CD4-positive, alpha-beta T cell treated with Interleukin-21 for 1 hour (primary cell): ENCODE results near the gene CDKAL1.

Source experiments
- DNase-seq: peaks from one replicate; pipeline ENCODE4 v3.0.0-alpha.2; 2020

Gene CDKAL1

DNA sequence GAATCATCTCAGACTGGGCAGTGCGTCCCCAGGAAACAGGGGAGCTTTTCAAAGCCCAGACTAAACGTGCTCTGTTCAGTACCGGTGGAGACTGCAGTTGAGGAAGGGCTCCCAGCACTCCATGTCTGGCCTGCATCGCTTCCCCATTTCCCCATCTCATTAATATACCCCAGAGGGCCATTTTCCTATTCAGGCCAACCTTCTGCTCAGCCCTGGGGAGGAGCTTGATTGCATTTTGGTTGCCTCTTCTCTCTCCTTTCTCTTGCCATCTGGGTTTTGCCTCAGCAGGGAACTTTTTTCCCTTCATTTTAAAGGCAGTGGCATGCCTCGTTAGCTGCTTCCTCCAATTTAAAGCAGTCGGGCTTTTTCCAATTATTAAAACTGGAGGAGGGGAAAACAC lies 665.0 kb downstream of the CDKAL1 start:
- DNase-seq: no peak

DNA sequence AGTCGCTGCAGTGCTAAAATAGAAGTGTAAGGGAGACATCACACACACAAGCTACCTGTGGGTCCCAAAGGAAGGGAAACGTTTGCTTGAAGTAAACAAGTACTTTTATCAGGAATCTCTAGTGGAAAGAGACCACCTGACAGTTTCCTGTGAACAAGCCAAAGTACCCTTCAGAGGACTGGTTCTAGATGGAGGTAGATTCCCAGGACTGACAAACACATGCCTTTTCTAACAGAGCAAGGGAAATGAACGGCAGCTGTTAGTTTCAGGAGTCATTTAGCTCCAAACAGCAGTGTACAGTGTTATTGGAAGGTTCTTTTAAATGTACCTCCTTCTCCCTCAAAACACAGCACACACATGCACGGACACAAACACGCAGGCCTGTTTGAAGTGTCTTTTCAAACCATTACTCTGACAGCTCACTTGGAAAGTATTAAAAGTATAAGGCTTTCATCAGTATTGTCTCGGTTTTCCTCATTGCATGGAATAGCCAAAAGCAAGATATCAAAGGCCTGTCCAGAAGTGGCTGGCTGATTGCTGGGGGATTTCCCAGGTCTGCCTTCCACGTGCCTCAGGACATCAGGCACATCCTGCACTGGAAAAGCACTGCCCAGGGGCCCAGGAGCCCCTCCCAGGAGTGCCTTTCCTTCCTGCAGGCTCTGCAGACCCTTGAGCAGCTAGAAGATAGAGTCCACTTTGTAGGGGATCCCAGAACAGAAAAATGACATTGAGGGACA lies 666.0 kb downstream of the CDKAL1 start:
- DNase-seq: no peak

DNA sequence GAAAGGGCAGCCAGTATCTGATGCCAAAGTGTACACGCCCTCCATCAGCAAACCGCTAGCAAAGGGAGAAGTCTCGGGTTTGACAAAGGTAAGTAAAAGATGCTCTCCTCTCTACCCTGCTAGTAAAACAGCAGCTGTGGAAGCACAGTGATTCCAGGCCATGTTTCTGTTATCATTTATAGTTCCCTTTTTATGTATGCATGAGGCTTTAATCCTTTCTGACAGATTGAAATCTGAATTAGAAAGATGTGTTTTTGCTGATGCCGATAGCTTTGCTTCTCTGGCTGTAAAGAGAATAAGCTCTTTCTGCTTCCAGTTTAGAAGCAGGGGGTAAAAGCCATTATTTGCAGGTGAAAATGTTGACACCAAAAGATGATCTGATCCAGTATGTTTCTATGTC lies 666.9 kb downstream of the CDKAL1 start:
- no peak for DNase-seq

DNA sequence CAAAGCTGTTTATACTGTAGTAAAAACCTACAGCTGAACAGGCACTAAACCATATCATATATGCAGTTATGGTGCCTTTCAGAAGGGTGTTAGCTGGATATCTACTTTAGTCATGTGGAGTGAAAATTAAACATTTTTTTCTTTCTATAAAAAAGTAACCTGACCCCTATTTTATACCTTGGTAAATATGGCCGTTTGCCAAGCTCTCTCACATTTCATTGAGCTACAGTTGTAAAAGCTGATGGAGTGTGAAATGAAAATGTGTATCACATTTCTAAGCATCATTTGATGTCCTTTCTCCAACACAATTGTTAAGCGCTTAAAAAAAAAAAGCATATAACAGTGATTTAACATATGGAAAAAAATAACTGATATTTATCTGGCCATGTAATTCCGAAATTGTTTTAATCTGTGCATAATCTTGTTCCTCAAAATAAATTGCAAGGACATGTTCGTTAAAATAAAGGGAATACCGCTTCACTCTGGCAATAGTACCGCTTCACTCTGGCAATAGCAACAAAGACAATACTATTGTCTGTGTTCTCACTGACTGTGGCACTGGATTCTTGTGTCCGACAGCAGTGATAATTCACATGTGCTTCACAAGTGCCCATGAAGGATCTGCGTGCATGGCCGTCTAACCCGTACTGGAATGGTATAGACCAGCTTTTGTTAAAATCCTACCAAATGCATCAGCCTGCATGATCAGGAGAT lies 667.5 kb downstream of the CDKAL1 start:
- no peak for DNase-seq

DNA sequence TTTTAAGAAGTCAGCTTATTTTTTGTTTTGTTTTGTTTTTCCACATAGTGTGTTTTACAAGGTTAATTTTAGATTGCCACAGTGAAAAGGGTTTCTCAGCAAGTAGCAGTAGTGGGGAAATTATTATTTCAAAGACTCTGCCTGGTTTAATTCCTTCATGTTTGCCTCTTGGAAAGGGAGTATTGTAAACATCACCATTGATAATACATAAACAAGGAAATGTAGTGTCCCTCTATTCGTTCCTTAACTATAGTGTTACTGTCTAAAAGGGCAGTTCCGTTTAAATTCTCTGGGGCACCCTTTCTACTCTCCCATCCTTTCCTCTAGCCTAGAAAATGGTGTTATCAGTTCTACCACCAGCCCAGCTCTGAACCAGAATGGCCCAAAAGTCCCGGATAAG lies 668.3 kb downstream of the CDKAL1 start:
- DNase-seq: no peak

DNA sequence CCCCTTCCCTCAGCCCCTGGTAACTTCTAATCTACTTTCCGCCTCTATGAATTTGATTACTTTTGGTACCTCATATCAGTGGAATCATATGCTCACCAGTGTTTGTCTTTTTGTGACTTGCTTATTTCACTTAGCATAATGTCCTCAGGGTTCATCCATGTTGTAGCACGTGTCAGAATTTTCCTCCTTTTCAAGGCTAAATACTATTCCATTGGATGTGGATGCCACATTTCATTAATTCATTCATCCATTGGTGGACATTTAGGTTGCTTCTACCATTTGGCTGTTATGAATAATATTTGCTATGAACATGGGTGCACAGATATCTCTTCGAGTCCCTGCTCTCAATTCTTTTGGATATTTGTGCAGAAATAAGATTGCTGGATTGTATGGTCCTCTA lies 670.7 kb downstream of the CDKAL1 start:
- no peak for DNase-seq

DNA sequence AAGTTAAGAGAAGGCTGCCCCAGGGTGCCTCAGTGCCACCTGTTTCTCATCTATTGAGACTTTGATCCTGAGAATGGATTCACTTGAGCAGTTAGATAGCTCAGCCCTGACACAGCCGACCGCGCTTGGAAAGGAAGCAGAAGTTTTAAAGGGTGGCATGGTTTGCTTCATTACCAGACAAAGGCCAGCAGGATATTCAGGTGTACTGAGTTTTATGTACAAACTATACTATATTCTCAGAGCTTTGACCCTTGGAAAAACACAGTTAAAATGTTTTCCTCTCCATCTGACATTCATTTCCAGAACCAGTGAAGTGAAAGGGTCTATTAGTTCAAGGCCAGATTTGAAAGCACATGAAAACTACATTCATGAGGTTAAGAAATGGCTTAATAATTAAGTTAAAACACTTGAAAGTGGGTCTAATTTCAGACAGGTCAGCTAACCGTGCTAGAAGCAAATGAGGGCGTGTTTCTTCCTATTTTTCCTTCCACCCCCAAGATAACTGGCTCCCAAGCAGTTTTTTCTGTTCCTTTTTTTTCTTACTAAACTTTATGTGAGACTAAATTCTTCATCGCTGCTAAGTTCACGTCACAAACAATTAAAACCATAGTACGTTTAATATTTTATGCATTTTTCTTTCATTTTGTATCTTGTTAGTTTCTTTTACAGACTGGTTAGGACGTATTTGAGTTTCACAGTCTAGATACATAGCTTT lies 674.0 kb downstream of the CDKAL1 start:
- DNase-seq: no peak

DNA sequence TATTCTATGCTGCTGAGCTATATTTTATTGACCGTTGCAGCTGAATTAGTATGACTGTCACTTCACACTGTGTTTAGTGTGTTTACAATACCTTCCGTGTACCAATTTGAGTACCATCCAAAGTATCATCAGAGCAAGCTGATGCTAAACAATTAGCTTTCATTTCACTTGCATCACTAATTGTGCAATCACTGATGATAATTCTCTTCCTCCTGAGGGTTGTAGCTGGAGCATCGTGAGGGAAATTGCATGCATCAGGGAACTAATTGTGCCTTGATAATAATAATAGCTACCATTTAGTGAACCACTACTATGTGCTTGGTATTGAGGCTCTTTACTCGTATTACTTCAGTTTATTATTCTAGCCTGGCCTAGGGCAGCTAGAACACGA lies 674.5 kb downstream of the CDKAL1 start:
- no peak for DNase-seq

DNA sequence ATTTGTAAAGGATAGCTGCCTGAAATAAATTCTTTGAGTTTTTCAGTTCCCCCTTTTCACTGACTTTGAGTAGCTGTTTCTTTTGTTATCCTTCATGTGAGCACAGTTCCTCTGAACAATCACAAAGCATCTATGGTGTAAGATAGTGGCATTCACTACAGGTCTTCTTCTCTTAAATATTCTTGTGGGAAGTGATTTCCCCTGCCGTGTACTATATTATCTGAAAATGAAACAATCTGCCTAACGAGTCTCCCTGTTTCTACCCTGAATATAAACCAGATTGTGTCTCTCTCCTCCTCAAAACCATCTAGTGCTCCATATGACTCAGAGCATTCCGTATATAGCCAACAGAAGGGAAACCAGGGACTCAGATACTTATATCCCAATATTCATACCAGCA lies 679.2 kb downstream of the CDKAL1 start:
- no peak for DNase-seq

DNA sequence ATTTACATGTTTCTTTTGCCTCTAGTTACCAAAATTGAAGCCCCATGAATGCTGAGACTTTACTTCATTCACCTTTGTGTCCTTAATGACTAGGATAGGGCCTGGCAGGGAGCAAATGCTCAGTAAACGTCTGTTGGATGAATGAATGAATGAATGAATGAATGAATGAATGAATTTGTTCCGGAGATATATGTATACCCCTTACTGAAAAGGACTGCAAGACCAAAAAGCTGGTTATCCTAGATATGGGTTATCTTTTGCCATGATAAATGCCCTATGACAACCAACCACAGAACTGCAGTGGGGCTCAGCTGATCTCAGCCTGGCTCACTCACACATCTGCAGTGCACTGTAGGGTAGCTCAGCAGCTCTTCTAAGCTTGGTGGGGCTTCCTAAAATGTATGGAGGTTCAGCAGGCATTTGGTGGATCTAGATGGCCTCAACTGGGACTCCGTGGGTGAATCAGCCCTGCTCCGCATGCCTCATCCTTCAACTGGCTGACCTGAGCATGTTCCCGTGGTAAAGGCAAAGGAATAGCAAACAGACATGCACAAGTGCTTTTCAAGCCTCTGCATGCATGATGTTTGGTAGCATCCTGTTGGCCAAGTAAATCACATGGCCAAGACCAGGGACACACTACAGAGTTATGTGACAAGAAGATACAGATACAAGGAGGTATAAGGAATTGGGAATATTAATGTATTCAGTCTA lies 680.6 kb downstream of the CDKAL1 start:
- no peak for DNase-seq

DNA sequence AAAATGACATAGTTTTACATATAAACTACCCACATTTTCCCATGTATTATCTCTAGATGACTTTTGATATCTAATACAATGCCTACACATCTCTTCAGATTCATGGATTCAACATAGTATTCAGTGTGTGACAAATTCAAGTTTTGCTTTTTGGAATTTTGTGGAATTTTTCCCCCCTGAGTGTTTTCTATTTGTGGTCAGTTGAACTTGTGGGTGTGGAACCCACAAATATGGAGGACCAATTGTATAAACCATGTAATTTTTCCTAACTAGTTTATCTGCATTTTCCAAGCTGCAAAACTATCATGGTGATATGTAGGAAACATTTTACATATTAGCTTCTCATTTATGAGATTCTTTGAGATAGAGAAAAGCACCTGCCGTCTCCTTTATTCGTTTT lies 685.0 kb downstream of the CDKAL1 start:
- DNase-seq: no peak

DNA sequence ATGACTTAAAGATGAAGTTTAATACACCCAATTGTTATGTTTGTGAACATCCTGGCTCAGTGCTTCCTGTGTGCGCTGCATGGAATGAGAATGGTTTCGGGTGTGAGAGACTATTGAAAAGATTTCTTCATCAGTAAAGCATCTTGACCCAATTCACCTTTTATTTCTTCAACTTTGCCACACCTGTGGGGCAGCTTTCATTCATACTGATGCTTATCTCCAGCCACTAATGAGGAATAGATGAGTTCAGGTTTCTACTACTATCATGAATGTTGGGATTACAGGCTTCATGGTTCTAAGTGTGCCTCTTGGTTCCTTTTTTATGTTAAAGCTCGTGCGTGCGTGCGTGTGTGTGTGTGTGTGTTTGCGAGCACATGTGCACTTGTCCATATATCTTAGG lies 685.6 kb downstream of the CDKAL1 start:
- no peak for DNase-seq

DNA sequence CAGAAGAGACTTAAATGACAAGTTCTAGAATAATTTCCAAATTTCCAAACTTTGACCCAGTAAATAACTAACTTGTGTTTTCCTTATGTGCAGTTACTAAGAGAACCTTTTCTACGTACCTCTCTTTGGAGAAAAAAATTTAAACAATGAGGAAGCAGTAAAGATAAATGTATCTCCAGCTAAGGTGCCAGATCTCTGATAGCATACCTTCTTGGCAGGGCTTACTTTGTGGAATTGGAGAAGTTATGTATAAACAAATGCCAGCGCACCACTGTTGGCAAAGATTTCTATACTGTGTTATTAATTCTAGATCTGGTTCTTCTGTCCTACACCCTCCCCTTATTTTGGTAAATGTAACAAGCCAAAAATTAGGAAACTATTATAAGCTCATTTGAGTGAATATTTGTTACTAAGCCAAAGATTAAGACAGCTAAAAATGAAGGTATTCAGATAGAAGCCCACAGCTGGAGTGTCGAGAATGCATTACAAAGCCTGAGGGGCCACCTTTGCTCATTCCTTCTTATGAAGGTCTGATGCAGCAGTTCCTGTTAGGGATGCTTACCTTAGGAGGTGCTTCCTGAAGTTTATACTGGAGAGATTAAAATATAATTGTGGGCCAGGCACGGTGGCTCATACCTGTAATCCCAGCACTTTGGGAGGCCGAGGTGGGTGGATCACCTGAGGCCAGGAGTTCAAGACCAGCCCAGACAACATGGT lies 686.2 kb downstream of the CDKAL1 start:
- DNase-seq: no peak

DNA sequence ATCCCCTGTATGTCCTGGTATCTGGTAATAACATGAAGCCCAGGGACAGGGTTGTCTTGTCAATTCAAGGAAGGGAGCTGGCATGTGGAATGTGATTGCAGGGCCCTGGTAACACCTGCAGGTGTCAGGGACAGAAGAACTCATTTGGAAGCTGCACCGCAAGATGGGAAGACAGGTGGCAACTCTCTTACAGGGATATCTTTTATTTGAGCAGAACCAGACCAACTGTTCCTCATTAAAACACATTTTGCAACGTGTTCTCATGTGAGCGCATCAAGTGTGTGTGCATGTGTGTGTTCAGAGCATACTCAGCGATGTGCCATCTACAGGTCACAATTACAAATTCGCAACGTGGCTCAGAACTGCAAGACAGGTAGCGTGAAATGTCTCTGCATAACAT lies 688.4 kb downstream of the CDKAL1 start:
- no peak for DNase-seq

DNA sequence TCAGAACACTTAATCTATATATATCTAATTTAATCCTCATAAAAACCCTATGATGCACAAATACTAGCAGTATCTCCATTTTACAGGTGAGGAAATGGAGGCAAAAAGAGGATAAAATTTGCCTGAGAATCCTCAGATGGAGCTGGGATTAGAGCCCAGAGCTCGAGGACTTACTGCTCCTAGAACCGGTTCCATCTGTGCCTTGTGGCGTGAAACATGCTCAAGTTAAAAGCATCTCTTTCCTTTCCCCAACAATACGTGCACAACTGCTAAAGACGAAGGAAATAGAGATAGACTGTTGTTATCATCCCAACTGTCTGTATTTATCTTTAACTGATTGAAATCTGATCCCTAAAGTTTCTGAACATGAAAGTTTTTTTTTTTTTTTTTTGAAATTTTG lies 691.7 kb downstream of the CDKAL1 start:
- no peak for DNase-seq

DNA sequence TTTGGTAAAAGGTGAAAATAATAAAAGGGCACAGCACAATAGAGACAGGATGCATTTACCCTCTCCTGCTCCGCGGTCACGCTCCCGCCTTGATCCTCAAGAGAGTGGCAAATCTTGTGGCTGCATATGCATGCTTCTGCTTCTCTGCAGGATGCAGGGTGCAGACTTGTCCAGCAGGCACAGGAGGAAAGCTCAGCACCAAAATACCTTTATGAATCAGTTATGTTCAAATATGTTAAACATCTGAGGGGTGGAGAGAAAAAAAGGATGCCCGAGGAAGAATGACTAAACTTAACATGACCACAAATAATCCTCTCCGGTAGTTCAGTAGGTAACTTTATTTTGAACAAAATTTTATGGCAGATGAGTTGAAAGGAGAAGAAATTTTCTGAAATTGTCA lies 693.2 kb downstream of the CDKAL1 start:
- DNase-seq: no peak

DNA sequence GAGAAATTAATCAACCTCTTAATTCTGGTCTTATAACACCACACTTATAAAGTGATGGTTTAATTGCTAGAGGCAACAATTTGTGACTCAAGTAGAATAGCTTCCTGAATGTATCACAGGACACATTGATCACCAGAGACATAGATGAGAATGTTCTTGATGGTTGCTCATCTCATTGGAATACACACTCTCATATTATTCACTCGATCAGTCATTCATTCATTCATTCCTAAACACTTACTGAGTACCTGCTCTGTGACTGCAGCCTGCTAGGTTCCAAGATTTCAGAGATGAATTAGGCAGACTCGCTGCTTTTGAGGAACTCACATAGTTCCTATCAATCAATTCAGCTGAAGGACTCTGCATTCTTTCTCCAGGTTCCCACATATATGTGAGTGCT lies 694.2 kb downstream of the CDKAL1 start:
- no peak for DNase-seq

DNA sequence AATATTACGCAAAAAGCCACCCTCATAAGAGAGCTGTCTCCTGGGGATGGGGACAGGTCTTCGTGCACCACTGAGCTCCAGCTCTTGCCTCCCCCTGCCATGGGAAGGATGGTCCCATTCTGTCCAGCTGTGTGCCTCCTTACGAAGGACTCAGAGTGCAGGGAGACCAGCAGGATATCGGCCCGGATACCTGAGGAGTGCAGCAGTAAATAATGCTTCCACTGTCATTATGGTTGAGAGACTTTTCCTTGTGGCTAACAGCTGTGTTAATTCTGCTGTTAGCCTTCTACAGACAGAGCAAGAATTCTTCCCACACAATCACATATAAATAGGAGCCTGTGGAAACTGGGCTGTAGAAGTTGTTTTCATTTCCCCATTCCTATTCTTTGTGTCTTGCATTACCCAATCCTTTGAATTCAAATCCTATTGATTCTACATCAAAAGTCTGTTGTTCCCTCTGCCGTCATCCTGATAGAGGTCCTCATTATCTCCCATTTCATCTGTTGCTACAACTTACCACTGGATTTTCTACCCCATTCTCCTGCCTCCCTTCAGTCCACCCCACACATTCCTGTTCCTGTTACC lies 694.7 kb downstream of the CDKAL1 start:
- no peak for DNase-seq

DNA sequence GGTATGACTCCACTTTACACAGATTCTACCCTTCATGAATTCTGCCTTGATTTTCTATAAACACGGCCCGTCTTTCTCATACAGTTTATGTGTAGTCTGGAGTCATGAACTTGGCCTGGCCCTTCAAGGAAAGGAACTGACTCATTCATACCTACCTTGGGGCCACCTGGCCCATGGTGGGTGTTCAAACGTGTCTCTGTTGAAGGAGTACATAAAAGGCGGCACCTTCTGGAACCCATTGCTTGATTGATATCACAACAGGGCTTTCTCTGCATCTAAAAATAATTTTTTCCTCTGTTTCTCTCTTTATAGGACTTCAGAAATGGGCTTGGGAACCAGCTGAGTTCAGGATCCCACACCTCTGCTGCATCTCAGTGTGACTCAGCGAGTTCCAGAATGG lies 696.3 kb downstream of the CDKAL1 start:
- no peak for DNase-seq

DNA sequence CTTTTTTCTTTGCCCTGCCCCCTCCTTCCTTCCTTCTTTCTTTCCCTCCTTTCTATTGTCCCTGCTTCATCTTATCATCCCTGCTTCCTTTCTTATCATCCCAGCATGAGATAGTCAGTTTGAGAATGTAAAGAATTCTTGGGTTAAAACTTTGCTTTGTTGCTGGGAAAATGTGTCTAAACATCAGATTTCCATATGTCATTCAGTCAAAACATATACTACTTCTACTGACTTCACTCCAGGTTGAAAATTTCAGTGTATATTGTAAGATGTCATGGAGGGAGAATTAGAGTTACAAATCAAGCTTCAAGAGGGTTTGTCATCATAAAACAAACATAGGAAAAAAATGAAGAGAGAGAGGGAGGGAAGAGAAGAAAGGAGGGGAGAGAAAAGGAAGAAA lies 700.9 kb downstream of the CDKAL1 start:
- DNase-seq: no peak

DNA sequence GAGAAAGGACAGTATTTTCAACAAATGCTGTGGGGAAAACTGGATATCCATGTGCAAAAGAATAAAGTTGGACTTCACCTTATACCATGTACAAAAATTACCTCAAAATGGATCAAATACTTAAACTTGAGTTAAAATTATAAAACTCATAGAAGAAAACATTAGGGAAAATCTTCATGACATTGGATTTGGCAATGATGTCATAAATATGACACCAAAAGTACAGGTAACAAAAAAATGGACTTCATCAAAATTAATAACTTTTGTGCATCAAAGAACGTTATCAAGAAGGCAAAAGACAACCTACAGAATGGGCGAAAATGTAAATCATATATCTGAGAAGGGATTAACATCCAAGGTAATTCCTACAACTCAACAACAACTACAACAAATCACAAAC lies 704.0 kb downstream of the CDKAL1 start:
- no peak for DNase-seq

DNA sequence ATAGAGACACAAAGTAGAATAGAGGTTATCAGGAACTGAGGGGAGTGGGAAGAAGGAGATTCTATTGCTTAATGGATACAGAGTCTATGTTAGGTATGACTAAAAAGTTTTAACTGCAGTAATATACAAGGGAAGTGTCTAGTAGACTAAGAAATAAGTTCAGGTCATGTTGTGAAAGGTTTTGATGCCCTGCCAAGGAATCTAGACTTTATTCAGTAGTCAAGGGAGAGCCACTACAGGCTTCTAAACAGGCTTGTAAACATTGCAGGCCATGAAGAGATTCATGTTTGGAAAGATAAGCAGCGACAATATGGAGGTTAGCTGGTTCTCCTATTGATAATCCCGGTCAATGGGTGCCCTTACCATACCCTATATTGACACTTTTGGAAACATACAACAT lies 706.5 kb downstream of the CDKAL1 start:
- no peak for DNase-seq
